GM23338 (cell line): ENCODE results near the gene LAMA4. TPM values are rescaled to one million over a fixed set of nuclear protein-coding genes. Genes with fewer than 3 reads are reported as not detected.

Experiments used
- ATAC-seq: fragments of 200-7000 bp; cut with Tn5 transposase; 3 replicates; pipeline ENCODE4 v1.9.1; 2020
- DNase-seq: peaks from one replicate; pipeline ENCODE4 v3.0.0-alpha.2; 2015; ENCODE audit warnings: low spot score
- H2AFZ ChIP-seq: fragments of 200-600 bp; sonication (generic); 2 replicates; pipeline ENCODE4 v1.8.0; 2016; ENCODE audit warnings: antibody characterized with exemption, mild to moderate bottlenecking, moderate library complexity
- H3F3A ChIP-seq: fragments of 200-600 bp; sonication (generic); replicated peaks from 2 replicates; pipeline ENCODE4 v1.8.0; 2017; ENCODE audit warnings: antibody characterized with exemption, mixed run types, low read depth
- H3K27ac ChIP-seq: fragments of 200-600 bp; sonication (generic); 2 replicates; pipeline ENCODE4 v1.6.1; 2016; ENCODE audit warnings: low read depth
- H3K27me3 ChIP-seq: fragments of 200-600 bp; sonication (generic); 2 replicates; pipeline ENCODE4 v1.8.0; 2016; ENCODE audit warnings: mild to moderate bottlenecking, mixed run types, moderate library complexity; ENCODE audit not compliant: insufficient read depth
- H3K36me3 ChIP-seq: fragments of 200-600 bp; sonication (generic); 2 replicates; pipeline ENCODE4 v1.8.0; 2016; ENCODE audit warnings: mild to moderate bottlenecking; ENCODE audit not compliant: insufficient read depth
- H3K4me1 ChIP-seq: fragments of 200-600 bp; sonication (generic); 2 replicates; pipeline ENCODE4 v1.8.0; 2016; ENCODE audit warnings: mild to moderate bottlenecking, moderate library complexity; ENCODE audit not compliant: insufficient read depth
- H3K4me2 ChIP-seq: fragments of 200-600 bp; sonication (generic); 2 replicates; pipeline ENCODE4 v1.7.1; 2017; ENCODE audit warnings: mixed run types
- H3K4me3 ChIP-seq: fragments of 200-600 bp; sonication (generic); 2 replicates; pipeline ENCODE4 v1.6.1; 2016; ENCODE audit warnings: mixed run types
- H3K79me2 ChIP-seq: fragments of 200-600 bp; sonication (generic); replicated peaks from 2 replicates; pipeline ENCODE4 v1.8.0; 2017; ENCODE audit warnings: mild to moderate bottlenecking; ENCODE audit not compliant: insufficient read depth
- H3K9me2 ChIP-seq: fragments of 200-600 bp; sonication (generic); 2 replicates; pipeline ENCODE4 v1.8.0; 2017; ENCODE audit not compliant: insufficient read depth
- H4K20me1 ChIP-seq: fragments of 200-600 bp; sonication (generic); replicated peaks from 2 replicates; pipeline ENCODE4 v1.8.0; 2017; ENCODE audit warnings: mild to moderate bottlenecking; ENCODE audit not compliant: insufficient read depth
- H3K27ac Mint-ChIP-seq: 2 replicates; pipeline ENCODE4 v1.8.0; 2020; ENCODE audit warnings: inconsistent platforms, mild to moderate bottlenecking, moderate library complexity, mixed read lengths
- H3K27me3 Mint-ChIP-seq: 3 replicates; pipeline ENCODE4 v1.8.0; 2022; ENCODE audit warnings: low read depth, mild to moderate bottlenecking, moderate library complexity, mixed read lengths, inconsistent platforms; ENCODE audit not compliant: insufficient read depth, poor library complexity
- H3K36me3 Mint-ChIP-seq: 3 replicates; pipeline ENCODE4 v1.8.0; 2021; ENCODE audit warnings: low read depth, mild to moderate bottlenecking, inconsistent platforms, moderate library complexity, mixed read lengths
- H3K4me1 Mint-ChIP-seq: 3 replicates; pipeline ENCODE4 v1.8.0; 2020; ENCODE audit warnings: mild to moderate bottlenecking, inconsistent platforms, mixed read lengths
- H3K4me3 Mint-ChIP-seq: 3 replicates; pipeline ENCODE4 v1.8.0; 2021; ENCODE audit warnings: moderate library complexity, mild to moderate bottlenecking, inconsistent platforms, mixed read lengths
- H3K9me3 Mint-ChIP-seq: 3 replicates; pipeline ENCODE4 v1.8.0; 2020; ENCODE audit warnings: moderate library complexity, mild to moderate bottlenecking, inconsistent platforms, mixed read lengths
- CREB1 ChIP-seq: fragments of 250-450 bp; sonication (Bioruptor Pico); IDR thresholded peaks from 2 replicates; pipeline ENCODE4 v1.5.0; 2020; ENCODE audit warnings: low read depth, mild to moderate bottlenecking, moderate library complexity
- EZH2 ChIP-seq: fragments of 200-600 bp; sonication (generic); IDR thresholded peaks from one replicate; pipeline ENCODE4 v1.8.0; 2017; ENCODE audit warnings: antibody characterized with exemption, mild to moderate bottlenecking, low read depth; ENCODE audit not compliant: unreplicated experiment
- EZH2phosphoT487 ChIP-seq: fragments of 200-600 bp; sonication (generic); IDR thresholded peaks from one replicate; pipeline ENCODE4 v1.8.1; 2018; ENCODE audit warnings: antibody characterized with exemption; ENCODE audit not compliant: unreplicated experiment
- NANOG ChIP-seq: IDR thresholded peaks from 2 replicates; pipeline ENCODE4 v1.6.1; 2016; ENCODE audit warnings: antibody characterized with exemption, borderline replicate concordance
- STAT1 ChIP-seq: IDR thresholded peaks from one replicate; pipeline ENCODE4 v1.6.1; 2016; ENCODE audit warnings: antibody characterized with exemption; ENCODE audit not compliant: unreplicated experiment
- ZNF114 ChIP-seq: fragments of 250-450 bp; sonication (Bioruptor Pico); IDR thresholded peaks from 2 replicates; pipeline ENCODE4 v1.5.0; 2020; ENCODE audit warnings: mild to moderate bottlenecking, moderate library complexity
- ZNF331 ChIP-seq: fragments of 250-450 bp; sonication (Bioruptor Pico); IDR thresholded peaks from 2 replicates; pipeline ENCODE4 v1.5.0; 2020; ENCODE audit warnings: low read depth, mild to moderate bottlenecking, moderate library complexity
- polyA plus RNA-seq: library from polyadenylated mRNA; unstranded; fragments of >200 nt; fragmentation: Nextera tagmentation; extraction: Ambion mirVana; gene quantifications from 2 replicates; pipeline ENCODE4 v1.2.1, GENCODE V29; 2016
- total RNA-seq: library from RNA; depleted of rRNA; stranded (reverse); fragments of >200 nt; shearing (Covaris generic); gene quantifications from 2 replicates; pipeline ENCODE4 v1.2.3, GENCODE V29; 2014
- TF ChIP-seq, protein P1 (sequence below): fragments of 250-450 bp; sonication (Bioruptor Pico); IDR thresholded peaks from 2 replicates; pipeline ENCODE4 v1.5.0; 2020; ENCODE audit warnings: mild to moderate bottlenecking, moderate library complexity
- TF ChIP-seq, protein P2 (sequence below): IDR thresholded peaks from 2 replicates; pipeline ENCODE4 v1.6.1; 2016; ENCODE audit warnings: antibody characterized with exemption
- TF ChIP-seq, protein P3 (sequence below): IDR thresholded peaks from one replicate; pipeline ENCODE4 v1.6.1; 2018; ENCODE audit warnings: antibody characterized with exemption; ENCODE audit not compliant: unreplicated experiment
- TF ChIP-seq, protein P4 (sequence below), 2 experiments: fragments of 200-600 bp in 1 of 2; sonication (generic) in 1 of 2; conservative IDR thresholded peaks; 2 replicates each; pipeline versions ENCODE4 v1.5.1 to v1.6.1; 2016 to 2017; ENCODE audit warnings: antibody characterized with exemption in 2 of 2, low read depth in 2 of 2, mild to moderate bottlenecking in 2 of 2, moderate library complexity in 1 of 2

LAMA4 gene
- total and polyA plus RNA-seq, 2 experiments from 2014 or later = 1.7 to 2.8 TPM

DNA sequence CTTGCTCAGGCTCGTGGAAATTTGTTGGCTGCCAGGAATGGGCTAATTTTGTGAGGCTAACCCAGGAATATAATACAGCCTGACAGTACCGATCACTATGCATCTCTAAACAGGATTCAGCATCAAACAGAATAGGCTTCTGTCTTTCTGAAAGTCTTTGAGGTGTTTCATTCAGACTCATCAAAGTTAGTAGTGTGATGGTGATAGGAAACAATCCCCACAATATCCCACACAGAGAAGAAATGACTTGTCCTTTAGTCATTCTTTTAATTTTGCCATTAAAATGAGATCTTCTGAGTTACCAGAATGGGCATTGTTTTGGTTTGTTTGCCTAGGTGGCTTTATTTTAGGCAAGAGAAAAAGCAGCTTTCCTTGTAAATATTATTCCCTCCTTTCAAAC, 112.7 kb downstream of the LAMA4 start (continued):
- TF ChIP-seq, protein P1, sequence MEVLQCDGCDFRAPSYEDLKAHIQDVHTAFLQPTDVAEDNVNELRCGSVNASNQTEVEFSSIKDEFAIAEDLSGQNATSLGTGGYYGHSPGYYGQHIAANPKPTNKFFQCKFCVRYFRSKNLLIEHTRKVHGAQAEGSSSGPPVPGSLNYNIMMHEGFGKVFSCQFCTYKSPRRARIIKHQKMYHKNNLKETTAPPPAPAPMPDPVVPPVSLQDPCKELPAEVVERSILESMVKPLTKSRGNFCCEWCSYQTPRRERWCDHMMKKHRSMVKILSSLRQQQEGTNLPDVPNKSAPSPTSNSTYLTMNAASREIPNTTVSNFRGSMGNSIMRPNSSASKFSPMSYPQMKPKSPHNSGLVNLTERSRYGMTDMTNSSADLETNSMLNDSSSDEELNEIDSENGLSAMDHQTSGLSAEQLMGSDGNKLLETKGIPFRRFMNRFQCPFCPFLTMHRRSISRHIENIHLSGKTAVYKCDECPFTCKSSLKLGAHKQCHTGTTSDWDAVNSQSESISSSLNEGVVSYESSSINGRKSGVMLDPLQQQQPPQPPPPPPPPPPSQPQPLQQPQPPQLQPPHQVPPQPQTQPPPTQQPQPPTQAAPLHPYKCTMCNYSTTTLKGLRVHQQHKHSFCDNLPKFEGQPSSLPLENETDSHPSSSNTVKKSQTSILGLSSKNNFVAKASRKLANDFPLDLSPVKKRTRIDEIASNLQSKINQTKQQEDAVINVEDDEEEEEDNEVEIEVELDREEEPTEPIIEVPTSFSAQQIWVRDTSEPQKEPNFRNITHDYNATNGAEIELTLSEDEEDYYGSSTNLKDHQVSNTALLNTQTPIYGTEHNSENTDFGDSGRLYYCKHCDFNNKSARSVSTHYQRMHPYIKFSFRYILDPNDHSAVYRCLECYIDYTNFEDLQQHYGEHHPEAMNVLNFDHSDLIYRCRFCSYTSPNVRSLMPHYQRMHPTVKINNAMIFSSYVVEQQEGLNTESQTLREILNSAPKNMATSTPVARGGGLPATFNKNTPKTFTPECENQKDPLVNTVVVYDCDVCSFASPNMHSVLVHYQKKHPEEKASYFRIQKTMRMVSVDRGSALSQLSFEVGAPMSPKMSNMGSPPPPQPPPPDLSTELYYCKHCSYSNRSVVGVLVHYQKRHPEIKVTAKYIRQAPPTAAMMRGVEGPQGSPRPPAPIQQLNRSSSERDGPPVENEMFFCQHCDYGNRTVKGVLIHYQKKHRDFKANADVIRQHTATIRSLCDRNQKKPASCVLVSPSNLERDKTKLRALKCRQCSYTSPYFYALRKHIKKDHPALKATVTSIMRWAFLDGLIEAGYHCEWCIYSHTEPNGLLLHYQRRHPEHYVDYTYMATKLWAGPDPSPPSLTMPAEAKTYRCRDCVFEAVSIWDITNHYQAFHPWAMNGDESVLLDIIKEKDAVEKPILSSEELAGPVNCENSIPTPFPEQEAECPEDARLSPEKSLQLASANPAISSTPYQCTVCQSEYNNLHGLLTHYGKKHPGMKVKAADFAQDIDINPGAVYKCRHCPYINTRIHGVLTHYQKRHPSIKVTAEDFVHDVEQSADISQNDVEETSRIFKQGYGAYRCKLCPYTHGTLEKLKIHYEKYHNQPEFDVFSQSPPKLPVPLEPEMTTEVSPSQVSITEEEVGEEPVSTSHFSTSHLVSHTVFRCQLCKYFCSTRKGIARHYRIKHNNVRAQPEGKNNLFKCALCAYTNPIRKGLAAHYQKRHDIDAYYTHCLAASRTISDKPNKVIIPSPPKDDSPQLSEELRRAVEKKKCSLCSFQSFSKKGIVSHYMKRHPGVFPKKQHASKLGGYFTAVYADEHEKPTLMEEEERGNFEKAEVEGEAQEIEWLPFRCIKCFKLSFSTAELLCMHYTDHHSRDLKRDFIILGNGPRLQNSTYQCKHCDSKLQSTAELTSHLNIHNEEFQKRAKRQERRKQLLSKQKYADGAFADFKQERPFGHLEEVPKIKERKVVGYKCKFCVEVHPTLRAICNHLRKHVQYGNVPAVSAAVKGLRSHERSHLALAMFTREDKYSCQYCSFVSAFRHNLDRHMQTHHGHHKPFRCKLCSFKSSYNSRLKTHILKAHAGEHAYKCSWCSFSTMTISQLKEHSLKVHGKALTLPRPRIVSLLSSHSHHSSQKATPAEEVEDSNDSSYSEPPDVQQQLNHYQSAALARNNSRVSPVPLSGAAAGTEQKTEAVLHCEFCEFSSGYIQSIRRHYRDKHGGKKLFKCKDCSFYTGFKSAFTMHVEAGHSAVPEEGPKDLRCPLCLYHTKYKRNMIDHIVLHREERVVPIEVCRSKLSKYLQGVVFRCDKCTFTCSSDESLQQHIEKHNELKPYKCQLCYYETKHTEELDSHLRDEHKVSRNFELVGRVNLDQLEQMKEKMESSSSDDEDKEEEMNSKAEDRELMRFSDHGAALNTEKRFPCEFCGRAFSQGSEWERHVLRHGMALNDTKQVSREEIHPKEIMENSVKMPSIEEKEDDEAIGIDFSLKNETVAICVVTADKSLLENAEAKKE = no peak

DNA sequence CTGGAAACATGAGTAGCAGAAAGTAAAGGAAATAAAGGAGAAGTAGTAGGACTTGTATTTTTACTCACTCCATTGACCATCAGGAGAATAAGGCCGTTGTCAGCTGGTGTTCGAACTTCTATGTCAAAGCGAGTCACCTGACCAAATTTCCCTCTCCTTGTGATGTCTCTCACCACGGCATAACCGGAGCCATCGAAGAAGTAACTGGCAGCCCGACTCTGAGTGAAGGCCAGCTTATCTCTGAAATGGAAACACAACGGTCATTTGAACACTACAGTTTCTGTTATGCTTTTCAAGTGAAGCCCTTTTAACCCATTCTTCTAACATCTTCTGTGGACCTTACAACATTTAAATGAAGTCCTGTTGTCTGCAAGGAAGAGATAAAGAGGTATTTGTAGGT, 115.3 kb downstream of the LAMA4 start:
- H3F3A ChIP-seq = no peaks in the 10 kb centered on the region
- H3K79me2 ChIP-seq = no peaks in the 10 kb centered on the region
- Mint-ChIP-seq H3K27me3 (no peaks in the 10 kb centered on the region), H3K4me3 (no peak overlapping the region), H3K4me1 (no peaks in the 10 kb centered on the region), H3K36me3 (no peaks in the 10 kb centered on the region), H3K27ac (no peak overlapping the region), H3K9me3 (no peaks in the 10 kb centered on the region)
- no peaks in the 10 kb centered on the region for H4K20me1 ChIP-seq
- peak overlapping the region; percentile 48; the same call in 1 of the 2 replicates for H2AFZ ChIP-seq
- no peaks in the 10 kb centered on the region for H3K9me2 ChIP-seq
- no peak overlapping the region for H3K27ac ChIP-seq
- no peaks in the 10 kb centered on the region for H3K4me1 ChIP-seq
- no peaks in the 10 kb centered on the region for H3K27me3 ChIP-seq
- H3K4me2 ChIP-seq = no peak overlapping the region
- DNase-seq (no peak), ATAC-seq (no peak)
- H3K36me3 ChIP-seq = no peaks in the 10 kb centered on the region
- no peak overlapping the region for H3K4me3 ChIP-seq
- TF ChIP-seq EZH2phosphoT487 (no peak), CREB1 (no peak), ZNF331 (CRISPR knock-in tag) (no peak), ZNF114 (no peak), NANOG (no peak), STAT1 (no peak), EZH2 (no peak)
- TF ChIP-seq, protein P2, sequence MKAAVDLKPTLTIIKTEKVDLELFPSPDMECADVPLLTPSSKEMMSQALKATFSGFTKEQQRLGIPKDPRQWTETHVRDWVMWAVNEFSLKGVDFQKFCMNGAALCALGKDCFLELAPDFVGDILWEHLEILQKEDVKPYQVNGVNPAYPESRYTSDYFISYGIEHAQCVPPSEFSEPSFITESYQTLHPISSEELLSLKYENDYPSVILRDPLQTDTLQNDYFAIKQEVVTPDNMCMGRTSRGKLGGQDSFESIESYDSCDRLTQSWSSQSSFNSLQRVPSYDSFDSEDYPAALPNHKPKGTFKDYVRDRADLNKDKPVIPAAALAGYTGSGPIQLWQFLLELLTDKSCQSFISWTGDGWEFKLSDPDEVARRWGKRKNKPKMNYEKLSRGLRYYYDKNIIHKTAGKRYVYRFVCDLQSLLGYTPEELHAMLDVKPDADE = no peak
- TF ChIP-seq, protein P3, sequence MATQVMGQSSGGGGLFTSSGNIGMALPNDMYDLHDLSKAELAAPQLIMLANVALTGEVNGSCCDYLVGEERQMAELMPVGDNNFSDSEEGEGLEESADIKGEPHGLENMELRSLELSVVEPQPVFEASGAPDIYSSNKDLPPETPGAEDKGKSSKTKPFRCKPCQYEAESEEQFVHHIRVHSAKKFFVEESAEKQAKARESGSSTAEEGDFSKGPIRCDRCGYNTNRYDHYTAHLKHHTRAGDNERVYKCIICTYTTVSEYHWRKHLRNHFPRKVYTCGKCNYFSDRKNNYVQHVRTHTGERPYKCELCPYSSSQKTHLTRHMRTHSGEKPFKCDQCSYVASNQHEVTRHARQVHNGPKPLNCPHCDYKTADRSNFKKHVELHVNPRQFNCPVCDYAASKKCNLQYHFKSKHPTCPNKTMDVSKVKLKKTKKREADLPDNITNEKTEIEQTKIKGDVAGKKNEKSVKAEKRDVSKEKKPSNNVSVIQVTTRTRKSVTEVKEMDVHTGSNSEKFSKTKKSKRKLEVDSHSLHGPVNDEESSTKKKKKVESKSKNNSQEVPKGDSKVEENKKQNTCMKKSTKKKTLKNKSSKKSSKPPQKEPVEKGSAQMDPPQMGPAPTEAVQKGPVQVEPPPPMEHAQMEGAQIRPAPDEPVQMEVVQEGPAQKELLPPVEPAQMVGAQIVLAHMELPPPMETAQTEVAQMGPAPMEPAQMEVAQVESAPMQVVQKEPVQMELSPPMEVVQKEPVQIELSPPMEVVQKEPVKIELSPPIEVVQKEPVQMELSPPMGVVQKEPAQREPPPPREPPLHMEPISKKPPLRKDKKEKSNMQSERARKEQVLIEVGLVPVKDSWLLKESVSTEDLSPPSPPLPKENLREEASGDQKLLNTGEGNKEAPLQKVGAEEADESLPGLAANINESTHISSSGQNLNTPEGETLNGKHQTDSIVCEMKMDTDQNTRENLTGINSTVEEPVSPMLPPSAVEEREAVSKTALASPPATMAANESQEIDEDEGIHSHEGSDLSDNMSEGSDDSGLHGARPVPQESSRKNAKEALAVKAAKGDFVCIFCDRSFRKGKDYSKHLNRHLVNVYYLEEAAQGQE = no peak
- TF ChIP-seq, protein P4, sequence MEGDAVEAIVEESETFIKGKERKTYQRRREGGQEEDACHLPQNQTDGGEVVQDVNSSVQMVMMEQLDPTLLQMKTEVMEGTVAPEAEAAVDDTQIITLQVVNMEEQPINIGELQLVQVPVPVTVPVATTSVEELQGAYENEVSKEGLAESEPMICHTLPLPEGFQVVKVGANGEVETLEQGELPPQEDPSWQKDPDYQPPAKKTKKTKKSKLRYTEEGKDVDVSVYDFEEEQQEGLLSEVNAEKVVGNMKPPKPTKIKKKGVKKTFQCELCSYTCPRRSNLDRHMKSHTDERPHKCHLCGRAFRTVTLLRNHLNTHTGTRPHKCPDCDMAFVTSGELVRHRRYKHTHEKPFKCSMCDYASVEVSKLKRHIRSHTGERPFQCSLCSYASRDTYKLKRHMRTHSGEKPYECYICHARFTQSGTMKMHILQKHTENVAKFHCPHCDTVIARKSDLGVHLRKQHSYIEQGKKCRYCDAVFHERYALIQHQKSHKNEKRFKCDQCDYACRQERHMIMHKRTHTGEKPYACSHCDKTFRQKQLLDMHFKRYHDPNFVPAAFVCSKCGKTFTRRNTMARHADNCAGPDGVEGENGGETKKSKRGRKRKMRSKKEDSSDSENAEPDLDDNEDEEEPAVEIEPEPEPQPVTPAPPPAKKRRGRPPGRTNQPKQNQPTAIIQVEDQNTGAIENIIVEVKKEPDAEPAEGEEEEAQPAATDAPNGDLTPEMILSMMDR (conservative IDR thresholded peaks at IDR 0.05; ENCODE audit: low read depth in 2 of 2) = no peak
